HEK293 (cell line): ENCODE data around the gene MRPL48.

Experiments used
- CTCF ChIA-PET: fragments of 350-600 bp; formaldehyde crosslinking; extraction: SDS; loops from one replicate; lab custom pipeline; 2021; ENCODE audit warnings: antibody characterized with exemption; lab: Yijun Ruan, JAX
- POLR2A ChIA-PET: fragments of 300-600 bp; formaldehyde crosslinking; extraction: SDS; loops from one replicate; lab custom pipeline; 2020; ENCODE audit warnings: antibody characterized with exemption, inconsistent platforms; lab: Yijun Ruan, JAX
- H3K27ac ChIP-seq: fragments of 200-500 bp; sonication (Bioruptor generic); 2 replicates; pipeline ENCODE4 v1.5.1; 2014; ENCODE audit warnings: low read depth, low read length, control low read depth, inconsistent platforms; ENCODE audit errors: extremely low read depth
- H3K36me3 ChIP-seq, 2 experiments: fragments of 200-500 bp in 1 of 2; sonication (Bioruptor generic) in 1 of 2; 1 replicate in 1 of 2; 2 replicates in 1 of 2; pipeline ENCODE4 v1.5.1; 2014 to 2017; ENCODE audit warnings: inconsistent platforms in 2 of 2, low read length in 2 of 2; ENCODE audit not compliant: control insufficient read depth in 2 of 2, insufficient read depth in 1 of 2
- H3K4me1 ChIP-seq: fragments of 200-500 bp; sonication (Bioruptor generic); 2 replicates; pipeline ENCODE4 v1.5.1; 2014; ENCODE audit warnings: mild to moderate bottlenecking, low read length, inconsistent platforms; ENCODE audit not compliant: control insufficient read depth, insufficient read depth
- H3K4me3 ChIP-seq: 2 replicates; pipeline ENCODE4 v1.5.1; 2011; ENCODE audit warnings: low read depth, mild to moderate bottlenecking, control low read depth, low read length, moderate library complexity
- H3K9me3 ChIP-seq: fragments of 200-500 bp; sonication (Bioruptor generic); 2 replicates; pipeline ENCODE4 v1.5.1; 2014; ENCODE audit warnings: low read depth, low read length, inconsistent platforms; ENCODE audit not compliant: control insufficient read depth, insufficient read depth
- PRDM10 ChIP-seq: fragments of 450-650 bp; formaldehyde crosslinking; IDR thresholded peaks from 2 replicates; pipeline ENCODE4 v1.5.1; 2016; ENCODE audit warnings: missing biosample characterization, missing genetic modification characterization
- PRDM6 ChIP-seq: fragments of 450-650 bp; formaldehyde crosslinking; IDR thresholded peaks from 2 replicates; pipeline ENCODE4 v1.5.1; 2017; ENCODE audit warnings: missing biosample characterization, missing genetic modification characterization
- ZBTB20 ChIP-seq: fragments of 450-650 bp; formaldehyde crosslinking; IDR thresholded peaks from 2 replicates; pipeline ENCODE4 v1.5.1; 2016; ENCODE audit warnings: missing biosample characterization, missing genetic modification characterization
- ZBTB7A ChIP-seq: fragments of 450-650 bp; formaldehyde crosslinking; IDR thresholded peaks from 2 replicates; pipeline ENCODE4 v1.5.1; 2016; ENCODE audit warnings: low read depth, missing biosample characterization, missing genetic modification characterization
- ZNF174 ChIP-seq: fragments of 450-650 bp; formaldehyde crosslinking; IDR thresholded peaks from 2 replicates; pipeline ENCODE4 v1.5.0; 2017; ENCODE audit warnings: missing biosample characterization, mild to moderate bottlenecking, missing genetic modification characterization
- ZNF23 ChIP-seq: fragments of 450-650 bp; formaldehyde crosslinking; IDR thresholded peaks from 2 replicates; pipeline ENCODE4 v1.5.1; 2016; ENCODE audit warnings: missing biosample characterization, missing genetic modification characterization, borderline replicate concordance
- ZNF274 ChIP-seq, 2 experiments: fragments of 200-500 bp in 1 of 2; fragments of 450-650 bp in 1 of 2; sonication (Bioruptor generic) in 1 of 2; formaldehyde crosslinking in 1 of 2; IDR thresholded peaks; 2 replicates each; pipeline versions ENCODE4 v1.5.1 to v1.6.1; 2014 to 2016; ENCODE audit warnings: borderline replicate concordance in 1 of 2, inconsistent platforms in 1 of 2, low read length in 1 of 2, missing biosample characterization in 1 of 2, missing genetic modification characterization in 1 of 2
- ZNF311 ChIP-seq: fragments of 450-650 bp; formaldehyde crosslinking; IDR thresholded peaks from 2 replicates; pipeline ENCODE4 v1.5.1; 2017; ENCODE audit warnings: missing biosample characterization, missing genetic modification characterization, borderline replicate concordance
- ZNF398 ChIP-seq: fragments of 450-650 bp; formaldehyde crosslinking; IDR thresholded peaks from 2 replicates; pipeline ENCODE4 v1.5.1; 2017; ENCODE audit warnings: missing biosample characterization, missing genetic modification characterization
- ZNF433 ChIP-seq: fragments of 450-650 bp; formaldehyde crosslinking; IDR thresholded peaks from 2 replicates; pipeline ENCODE4 v1.5.1; 2016; ENCODE audit warnings: missing biosample characterization, missing genetic modification characterization, low read depth
- ZNF514 ChIP-seq: fragments of 450-650 bp; formaldehyde crosslinking; IDR thresholded peaks from 2 replicates; pipeline ENCODE4 v1.5.1; 2016; ENCODE audit warnings: missing biosample characterization, missing genetic modification characterization
- ZNF544 ChIP-seq: fragments of 450-650 bp; formaldehyde crosslinking; IDR thresholded peaks from 2 replicates; pipeline ENCODE4 v1.5.0; 2017; ENCODE audit warnings: missing biosample characterization, missing genetic modification characterization
- ZNF560 ChIP-seq: fragments of 450-650 bp; formaldehyde crosslinking; IDR thresholded peaks from 2 replicates; pipeline ENCODE4 v1.5.1; 2017; ENCODE audit warnings: missing biosample characterization, missing genetic modification characterization, borderline replicate concordance
- ZNF610 ChIP-seq: fragments of 450-650 bp; formaldehyde crosslinking; IDR thresholded peaks from 2 replicates; pipeline ENCODE4 v1.5.1; 2016; ENCODE audit warnings: missing biosample characterization, missing genetic modification characterization, borderline replicate concordance

MRPL48 gene

GRCh38 chr11:73860202-73860601 is 72.5 kb downstream of the MRPL48 start:
- ChIA-PET POLR2A (no interaction called here), CTCF (no interaction called here)
- Histone ChIP-seq H3K4me1 (no peaks in the 10 kb centered on the region), H3K36me3 (peaks cover 0 to 22% of the 10 kb centered on the region in 2 experiments; a peak in 1 of 3 replicates), H3K4me3 (no peak overlapping the region), H3K27ac (no peak overlapping the region), H3K9me3 (no peaks in the 10 kb centered on the region)
- TF ChIP-seq ZNF311 (tag by site-specific recombination) = no peak
- peak; percentile 74 for TF ChIP-seq PRDM10 (tag by site-specific recombination)

- CTCF ChIA-PET = no interaction called here
- Histone ChIP-seq H3K27ac (no peak overlapping the region), H3K4me1 (no peaks in the 10 kb centered on the region), H3K4me3 (no peak overlapping the region), H3K36me3 (peaks cover 0 to 22% of the 10 kb centered on the region in 2 experiments; a peak in 1 of 3 replicates), H3K9me3 (no peaks in the 10 kb centered on the region)
- no peak for TF ChIP-seq ZNF398
- no peak for TF ChIP-seq ZNF544
- no peak for TF ChIP-seq ZNF174 (tag by site-specific recombination)
- no peak for TF ChIP-seq PRDM10 (tag by site-specific recombination)
- no peak for TF ChIP-seq ZNF274 (IDR thresholded peaks at IDR 0.05; ENCODE audit: low read length)
- TF ChIP-seq ZNF274 (tag by site-specific recombination; IDR thresholded peaks at IDR 0.05; ENCODE audit: borderline replicate concordance) = no peak
- no peak for TF ChIP-seq ZNF610 (tag by site-specific recombination)
- TF ChIP-seq ZBTB7A = no peak
- TF ChIP-seq ZNF433 (tag by site-specific recombination) = no peak
- TF ChIP-seq ZNF514 (tag by site-specific recombination) = no peak
- TF ChIP-seq ZBTB20 = no peak
- no peak for TF ChIP-seq PRDM6 (tag by site-specific recombination)
- no peak for TF ChIP-seq ZNF23 (tag by site-specific recombination)
- TF ChIP-seq ZNF560 (tag by site-specific recombination) = no peak
- POLR2A ChIA-PET = no interaction called here
Observed at GRCh38 chr11:73862986-73863385, 75.3 kb downstream of the MRPL48 start.
